Measurements from ENCODE around the gene MACROD1.
"Not testable (repeated sequence)": the region's sequence is repeated elsewhere in the genome, so short reads cannot be mapped to it uniquely, and the experiment has no call there.

Gene MACROD1

DNA sequence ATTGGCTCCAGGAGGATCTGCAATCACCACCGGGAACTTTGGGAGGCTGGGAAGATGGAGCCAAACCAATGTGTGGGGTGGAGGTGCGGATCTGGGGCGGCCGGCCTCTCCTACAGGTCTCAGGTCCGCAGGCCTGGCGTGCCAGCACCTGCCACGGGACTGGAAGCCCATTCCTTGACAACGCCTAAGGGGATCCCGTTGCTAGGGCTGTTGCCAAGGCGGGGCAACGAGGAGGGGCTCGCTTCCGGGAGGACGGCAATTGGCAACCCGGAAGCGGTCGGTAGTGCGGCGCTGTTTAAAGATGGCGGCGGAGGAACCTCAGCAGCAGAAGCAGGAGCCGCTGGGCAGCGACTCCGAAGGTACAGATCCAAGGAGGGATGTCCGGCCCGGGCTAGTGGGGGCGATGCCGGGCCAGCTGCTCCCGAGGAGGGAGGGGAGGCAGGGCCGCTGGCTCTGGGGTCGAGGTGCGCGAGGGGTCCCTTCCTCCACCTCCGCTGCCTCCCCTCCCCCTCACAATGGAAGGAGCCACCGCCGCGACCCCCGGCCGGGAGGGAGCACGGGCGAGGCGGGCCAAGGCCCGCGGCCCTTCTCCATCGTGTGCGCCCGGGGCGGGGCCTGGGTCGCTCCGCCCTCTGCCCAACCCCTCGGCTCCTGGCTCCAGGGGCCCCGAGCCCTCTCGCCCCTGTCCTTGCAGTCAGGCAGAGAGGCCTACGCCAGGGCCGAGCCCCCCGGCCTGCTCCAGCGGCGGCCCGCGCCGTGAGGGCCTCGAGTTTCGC, 179.6 kb downstream of the MACROD1 start, which contains the start of gene OTUB1:
OTUB1 (plus strand) TSS at position 283 of the 776 bp plus-strand sequence; CDS start at position 302, 19 bp downstream.
- Histone ChIP-seq H3K4me3 (peak within 1 kb of the TSS; percentile 98), H3K4me1 (peaks cover 54% of the 10 kb centered on the region), H3K36me3 (peaks cover 33% of the 10 kb centered on the region), H4K20me1 (peaks cover 47% of the 10 kb centered on the region), H3K27ac (peak within 1 kb of the TSS; percentile 97), H3K4me2 (peak within 1 kb of the TSS; percentile 93), H3K27me3 (no peaks in the 10 kb centered on the region), H3K9ac (peak within 1 kb of the TSS; percentile 96), H3K9me3 (no peaks in the 10 kb centered on the region)
- TF ChIP-seq Cebpa-rat (IDR thresholded peaks at IDR 0.05), result no peak

DNA sequence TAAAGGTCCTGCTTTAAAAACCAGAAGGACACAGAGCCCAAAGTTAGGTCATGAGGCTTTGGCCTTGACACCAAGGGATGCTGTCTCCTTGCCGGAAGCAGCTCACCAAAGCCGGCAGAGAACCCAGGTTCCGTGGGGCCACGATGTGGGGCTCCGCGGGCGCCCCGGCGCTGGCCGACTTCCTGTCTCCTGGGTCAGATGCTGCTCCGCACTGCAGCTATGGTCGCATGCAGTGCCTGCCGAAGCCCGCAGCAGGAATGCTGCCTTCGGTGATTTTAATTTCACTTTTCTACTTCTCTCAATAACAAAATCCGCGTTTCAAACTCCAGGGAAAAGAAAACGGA, 180.1 kb downstream of the MACROD1 start:
- no peaks in the 10 kb centered on the region for H3K9me3 ChIP-seq
- TF ChIP-seq Cebpa-rat (IDR thresholded peaks at IDR 0.05), result no peak
- H4K20me1 ChIP-seq, result peaks cover 42% of the 10 kb centered on the region
- no peaks in the 10 kb centered on the region for H3K27me3 ChIP-seq
- peak overlapping the region; percentile 96 for H3K9ac ChIP-seq
- peak overlapping the region; percentile 97; the same call in 1 of the 2 replicates for H3K27ac ChIP-seq
- H3K36me3 ChIP-seq, result peaks cover 28% of the 10 kb centered on the region
- peak overlapping the region; percentile 93 for H3K4me2 ChIP-seq
- H3K4me1 ChIP-seq, result peaks cover 60% of the 10 kb centered on the region
- peak overlapping the region; percentile 98 for H3K4me3 ChIP-seq

DNA sequence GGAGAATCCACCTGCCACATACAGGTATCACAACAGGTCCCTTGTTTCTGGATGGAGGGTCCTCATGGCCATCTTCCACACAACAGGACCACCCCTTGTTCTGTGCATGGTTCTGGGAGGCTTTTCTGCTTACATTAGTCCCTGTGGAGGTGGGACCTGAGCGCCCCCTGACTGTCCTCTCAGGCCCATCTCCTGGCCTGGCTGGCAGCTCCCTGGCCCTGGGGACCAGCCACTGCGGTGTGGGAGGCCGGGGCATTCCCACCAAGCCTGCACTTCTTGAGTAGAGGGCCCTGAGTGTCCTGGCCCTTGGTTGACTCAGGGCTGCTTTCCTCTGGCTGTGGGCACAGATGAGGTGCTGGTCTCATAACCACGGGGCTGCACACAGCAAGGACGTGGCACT, 186.5 kb downstream of the MACROD1 start:
- peaks cover 31% of the 10 kb centered on the region for H3K36me3 ChIP-seq
- H3K27me3 ChIP-seq, result no peaks in the 10 kb centered on the region
- no peak overlapping the region; the same call in 1 of the 2 replicates for H3K27ac ChIP-seq
- no peaks in the 10 kb centered on the region for H3K9me3 ChIP-seq
- no peak overlapping the region for H3K4me3 ChIP-seq
- peaks cover 28% of the 10 kb centered on the region for H4K20me1 ChIP-seq
- no peak overlapping the region for H3K4me2 ChIP-seq
- TF ChIP-seq Cebpa-rat (IDR thresholded peaks at IDR 0.05), result no peak
- H3K4me1 ChIP-seq, result peaks cover 58% of the 10 kb centered on the region
- 0 out of 2 replicates have a peak overlapping the region, but pooled peaks have one; percentile 19 for H3K9ac ChIP-seq

GRCh38 chr11:63978551-63979239, 187.2 kb downstream of the MACROD1 start:
- Histone ChIP-seq H3K27me3 (no peaks in the 10 kb centered on the region), H3K36me3 (peaks cover 31% of the 10 kb centered on the region), H3K9me3 (no peaks in the 10 kb centered on the region), H4K20me1 (peaks cover 28% of the 10 kb centered on the region), H3K4me3 (no peak overlapping the region), H3K9ac (peak overlapping the region; percentile 38; the same call in 1 of the 2 replicates), H3K4me2 (no peak overlapping the region), H3K27ac (peak overlapping the region; percentile 6; the same call in 1 of the 2 replicates), H3K4me1 (peaks cover 58% of the 10 kb centered on the region)
- TF ChIP-seq Cebpa-rat (IDR thresholded peaks at IDR 0.05), result no peak

DNA sequence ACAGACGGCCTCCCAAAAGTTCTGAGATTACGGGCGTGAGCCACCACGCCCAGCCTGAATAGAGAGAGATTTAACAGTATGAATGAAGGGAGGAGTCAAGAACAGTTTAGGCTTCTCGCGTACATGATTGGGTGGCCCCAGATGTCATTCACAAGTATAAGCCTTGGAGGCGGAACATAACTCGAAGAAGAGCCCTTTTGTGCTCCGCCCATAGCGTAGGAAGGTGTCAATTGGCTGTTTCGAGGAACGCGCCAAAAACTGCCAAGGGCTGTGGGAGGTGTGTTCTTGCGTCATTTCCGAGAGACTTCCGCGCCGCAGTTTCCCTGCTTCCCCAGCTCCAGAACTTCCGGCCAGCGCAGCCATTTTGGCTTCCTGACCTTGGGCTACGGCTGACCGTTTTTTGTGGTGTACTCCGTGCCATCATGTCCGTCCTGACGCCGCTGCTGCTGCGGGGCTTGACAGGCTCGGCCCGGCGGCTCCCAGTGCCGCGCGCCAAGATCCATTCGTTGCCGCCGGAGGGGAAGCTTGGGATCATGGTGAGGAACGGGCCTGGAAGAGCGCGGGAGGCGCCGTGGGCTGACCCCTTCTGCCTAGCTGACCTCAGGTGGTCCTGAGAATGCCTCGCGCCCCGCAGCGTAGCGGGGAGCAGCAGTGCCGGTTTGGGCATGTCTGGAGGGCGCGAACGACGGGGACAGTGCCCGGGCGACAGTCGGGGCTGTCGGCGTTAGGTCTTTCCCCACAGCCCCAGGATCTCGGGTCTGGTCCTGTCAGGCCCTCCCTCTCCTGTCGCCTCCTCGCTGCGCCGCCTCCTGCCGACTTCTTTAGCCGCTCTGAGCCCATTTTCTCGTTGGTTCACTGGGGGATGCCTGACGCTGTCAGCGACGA, 191.4 kb downstream of the MACROD1 start, which contains the start of gene COX8A:
COX8A (plus strand) TSS at position 362 of the 885 bp plus-strand sequence; CDS start at position 423, 61 bp downstream.
- H3K4me1 ChIP-seq, result peaks cover 34% of the 10 kb centered on the region
- peak within 1 kb of the TSS; percentile 99 for H3K9ac ChIP-seq
- peak within 1 kb of the TSS; percentile 88 for H3K4me2 ChIP-seq
- H3K4me3 ChIP-seq, result peak within 1 kb of the TSS; percentile 84
- H3K9me3 ChIP-seq, result no peaks in the 10 kb centered on the region
- H3K27me3 ChIP-seq, result no peaks in the 10 kb centered on the region
- H3K27ac ChIP-seq, result peak within 1 kb of the TSS; percentile 97
- peaks cover 28% of the 10 kb centered on the region for H3K36me3 ChIP-seq
- peaks cover 18% of the 10 kb centered on the region; the same call in 1 of the 2 replicates for H4K20me1 ChIP-seq
- peak; percentile 58; the same call in 1 of the 2 replicates for TF ChIP-seq Cebpa-rat (IDR thresholded peaks at IDR 0.05)

DNA sequence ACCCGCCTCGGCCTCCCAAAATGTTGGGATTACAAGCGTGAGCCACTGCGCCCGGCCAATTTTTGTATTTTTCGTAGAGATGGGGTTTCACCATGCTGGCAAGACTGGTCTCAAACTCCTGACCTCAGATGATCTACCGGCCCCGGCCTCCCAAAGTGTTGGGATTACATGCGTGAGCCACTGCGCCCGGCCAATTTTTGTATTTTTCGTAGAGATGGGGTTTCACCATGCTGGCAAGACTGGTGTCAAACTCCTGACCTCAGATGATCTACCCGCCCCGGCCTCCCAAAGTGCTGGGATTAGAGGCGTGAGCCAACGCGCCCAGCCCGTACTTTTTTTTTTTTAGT, 192.0 kb downstream of the MACROD1 start:
- not testable (repeated sequence) for H3K27me3 ChIP-seq, H3K9me3 ChIP-seq, H3K9ac ChIP-seq
- peak overlapping the region; percentile 84 for H3K4me3 ChIP-seq
- peak overlapping the region; percentile 97; the same call in 1 of the 2 replicates for H3K27ac ChIP-seq
- peaks cover 22% of the 10 kb centered on the region for H3K36me3 ChIP-seq
- peaks cover 18% of the 10 kb centered on the region; the same call in 1 of the 2 replicates for H4K20me1 ChIP-seq
- peaks cover 34% of the 10 kb centered on the region for H3K4me1 ChIP-seq
- peak overlapping the region; percentile 69 for H3K4me2 ChIP-seq

- no peaks in the 10 kb centered on the region for H3K9me3 ChIP-seq
- no peak for TF ChIP-seq Cebpa-rat (IDR thresholded peaks at IDR 0.05)
- H3K4me3 ChIP-seq, result no peak overlapping the region
- no peak overlapping the region for H3K9ac ChIP-seq
- peaks cover 15% of the 10 kb centered on the region for H3K4me1 ChIP-seq
- H3K36me3 ChIP-seq, result peaks cover under 1% of the 10 kb centered on the region; the same call in 1 of the 2 replicates
- peaks cover 4% of the 10 kb centered on the region; the same call in 1 of the 2 replicates for H4K20me1 ChIP-seq
- H3K4me2 ChIP-seq, result no peak overlapping the region
- no peaks in the 10 kb centered on the region for H3K27me3 ChIP-seq
- no peak overlapping the region for H3K27ac ChIP-seq
Measured at GRCh38 chr11:63970902-63971301, 195.0 kb downstream of the MACROD1 start.

GRCh38 chr11:63969461-63969860, 196.5 kb downstream of the MACROD1 start:
- H3K27me3 ChIP-seq, result no peaks in the 10 kb centered on the region

GRCh38 chr11:63966444-63966843, 199.5 kb downstream of the MACROD1 start:
- H3K4me2 ChIP-seq, result no peak overlapping the region
- H3K27me3 ChIP-seq, result no peaks in the 10 kb centered on the region
- H3K4me3 ChIP-seq, result no peak overlapping the region
- no peaks in the 10 kb centered on the region for H4K20me1 ChIP-seq
- no peaks in the 10 kb centered on the region for H3K9me3 ChIP-seq
- no peak for TF ChIP-seq Cebpa-rat (IDR thresholded peaks at IDR 0.05)
- peaks cover 42% of the 10 kb centered on the region for H3K4me1 ChIP-seq
- no peaks in the 10 kb centered on the region for H3K36me3 ChIP-seq
- no peak overlapping the region for H3K27ac ChIP-seq
- H3K9ac ChIP-seq, result no peak overlapping the region

More at GRCh38 chr11:63969461-63969860, 196.5 kb downstream of the MACROD1 start:
- no peak overlapping the region for H3K4me2 ChIP-seq
- H3K4me1 ChIP-seq, result peaks cover 15% of the 10 kb centered on the region
- H4K20me1 ChIP-seq, result no peaks in the 10 kb centered on the region
- no peak overlapping the region for H3K4me3 ChIP-seq
- no peaks in the 10 kb centered on the region for H3K36me3 ChIP-seq
- H3K9ac ChIP-seq, result no peak overlapping the region
- TF ChIP-seq Cebpa-rat (IDR thresholded peaks at IDR 0.05), result no peak
- no peaks in the 10 kb centered on the region for H3K9me3 ChIP-seq
- no peak overlapping the region for H3K27ac ChIP-seq

- H3K27ac ChIP-seq, H3K36me3 ChIP-seq, H4K20me1 ChIP-seq, H3K27me3 ChIP-seq, H3K4me3 ChIP-seq, H3K9me3 ChIP-seq, H3K9ac ChIP-seq: not testable (repeated sequence)
- Histone ChIP-seq H3K4me1 (peaks cover 41% of the 10 kb centered on the region), H3K4me2 (peak overlapping the region; percentile 55)
Measured at GRCh38 chr11:63963895-63964294, 202.0 kb downstream of the MACROD1 start.
